DND-41 (cell line): ENCODE measurements around the gene SPATS2L.

Experiments
- CTCF ChIP-seq: IDR thresholded peaks from 2 replicates; pipeline ENCODE4 v1.5.1; 2012; ENCODE audit warnings: borderline replicate concordance, low read length, moderate library complexity, mild to moderate bottlenecking; ENCODE audit not compliant: poor library complexity, severe bottlenecking; ENCODE audit errors: extremely low read depth
- EZH2 ChIP-seq: IDR thresholded peaks from 3 replicates; pipeline ENCODE4 v1.6.1; 2012; ENCODE audit warnings: borderline replicate concordance, low read depth, mild to moderate bottlenecking, moderate library complexity, low read length, inconsistent platforms; ENCODE audit not compliant: severe bottlenecking

GRCh38 chr2:200405599-200406298 lies 99.3 kb downstream of the SPATS2L start:
- TF ChIP-seq CTCF, result no peak
- TF ChIP-seq EZH2, result no peak
